BLaER1 treated with 17β-estradiol and CSF1 and Interleukin-3, amounts not matched to agents 10 nM and 100 nM (cell line): ENCODE measurements around the gene EHMT2.

ENCODE experiments used
- H3K27ac ChIP-seq, 11 experiments: shearing (Covaris generic); formaldehyde crosslinking; 2 replicates each; pipeline ENCODE4 v1.8.1; 2022
- H3K27me3 ChIP-seq, 11 experiments: shearing (Covaris generic); formaldehyde crosslinking; 2 replicates each; pipeline ENCODE4 v1.8.1; 2022
- H3K36me3 ChIP-seq, 11 experiments: shearing (Covaris generic); formaldehyde crosslinking; 2 replicates each; pipeline ENCODE4 v1.8.1; 2022
- H3K4me1 ChIP-seq, 10 experiments: shearing (Covaris generic); formaldehyde crosslinking; 2 replicates each; pipeline ENCODE4 v1.8.1; 2022
- H3K4me2 ChIP-seq, 11 experiments: shearing (Covaris generic); formaldehyde crosslinking; 2 replicates each; pipeline ENCODE4 v1.8.1; 2022
- H3K4me3 ChIP-seq, 10 experiments: shearing (Covaris generic); formaldehyde crosslinking; 2 replicates each; pipeline ENCODE4 v1.8.1; 2022
- H3K9ac ChIP-seq, 11 experiments: shearing (Covaris generic); formaldehyde crosslinking; 2 replicates each; pipeline ENCODE4 v1.8.1; 2022
- H3K9me3 ChIP-seq, 11 experiments: shearing (Covaris generic); formaldehyde crosslinking; replicated peaks in 1 of 11; 2 replicates each; pipeline ENCODE4 v1.8.1; 2022
- H4K20me1 ChIP-seq, 11 experiments: shearing (Covaris generic); formaldehyde crosslinking; 2 replicates each; pipeline ENCODE4 v1.8.1; 2022
- Cebpa-rat ChIP-seq, 11 experiments: shearing (Covaris generic); IDR thresholded peaks; 2 replicates each; pipeline ENCODE4 v1.8.1; 2022

Gene EHMT2

DNA sequence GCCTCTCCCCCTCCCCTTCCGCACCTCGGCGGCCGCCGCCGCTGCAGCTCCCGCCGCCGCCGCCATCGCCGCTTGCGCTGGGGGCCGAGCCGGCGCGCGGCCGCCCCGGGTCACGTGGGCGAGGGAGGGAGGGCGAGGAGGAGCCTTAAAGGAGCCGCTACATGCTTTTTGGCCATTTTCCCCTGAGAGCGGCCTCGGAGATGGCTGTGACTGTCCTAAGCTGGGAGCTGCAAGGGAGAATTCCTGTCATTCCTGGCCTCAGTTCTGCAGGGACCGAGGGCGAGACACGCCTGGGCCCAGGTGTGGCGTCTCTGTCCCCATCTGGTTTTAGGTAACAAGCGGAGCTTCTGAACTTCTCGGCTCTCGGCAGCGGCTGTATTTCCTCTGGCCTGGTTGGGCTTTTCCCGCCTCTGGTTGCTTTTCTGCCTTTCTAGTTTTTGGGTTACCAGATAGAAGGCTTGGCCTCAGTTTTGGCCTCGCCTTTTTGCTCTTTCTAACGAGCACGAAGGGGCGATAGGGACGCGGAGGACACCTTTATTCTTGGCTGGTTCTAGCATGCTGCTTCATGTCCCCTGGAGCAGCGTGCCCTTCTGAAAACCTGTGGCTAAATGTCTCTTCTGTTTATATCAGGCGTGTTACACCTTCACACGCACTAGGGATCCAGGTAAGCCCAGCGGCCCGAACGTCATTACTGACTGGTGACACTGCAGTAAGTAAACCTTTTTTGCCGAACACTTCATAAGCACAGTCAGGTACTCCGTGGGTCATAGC is at the start of gene EHMT2:
Gene EHMT2, minus strand, starts transcription at position 87 of the 771 bp plus-strand sequence. Its CDS starts 21 bp downstream, at position 66.
- H3K27me3 ChIP-seq: no peaks in the 10 kb centered on the region
- peak within 1 kb of the TSS; percentile 77 to 90 (median 85) for H3K9ac ChIP-seq
- no peaks in the 10 kb centered on the region for H3K9me3 ChIP-seq
- peaks cover 30 to 38% (median 35%) of the 10 kb centered on the region in 11 experiments for H3K36me3 ChIP-seq
- H3K27ac ChIP-seq: peak within 1 kb of the TSS; percentile 9 to 81 (median 76); a peak in 21 of 22 replicates
- peaks cover 50 to 68% (median 56%) of the 10 kb centered on the region in 10 experiments for H3K4me1 ChIP-seq
- H3K4me3 ChIP-seq: peak within 1 kb of the TSS; percentile 70 to 90 (median 82)
- H4K20me1 ChIP-seq: peaks cover 0 to 6% (median 0%) of the 10 kb centered on the region in 11 experiments; a peak in 3 of 22 replicates
- TF ChIP-seq Cebpa-rat (IDR thresholded peaks at IDR 0.05): no peak
- H3K4me2 ChIP-seq: peak within 1 kb of the TSS; percentile 80 to 98 (median 95)

GRCh38 chr6:31947070-31947675 is 49.7 kb upstream of the EHMT2 start:
- no peak overlapping the region for H3K27ac ChIP-seq
- peaks cover 11 to 25% (median 22%) of the 10 kb centered on the region in 11 experiments for H3K36me3 ChIP-seq
- peaks cover 0 to 3% (median 0%) of the 10 kb centered on the region in 11 experiments; a peak in 1 of 22 replicates for H4K20me1 ChIP-seq
- H3K27me3 ChIP-seq: no peaks in the 10 kb centered on the region
- no peak for TF ChIP-seq Cebpa-rat (IDR thresholded peaks at IDR 0.05)
- no peak overlapping the region for H3K9ac ChIP-seq
- 0 out of 22 replicates have a peak overlapping the region, but pooled peaks of 1 of the 11 experiments have one; percentile 82 for H3K4me2 ChIP-seq
- no peaks in the 10 kb centered on the region for H3K9me3 ChIP-seq
- H3K4me3 ChIP-seq: no peak overlapping the region
- H3K4me1 ChIP-seq: peaks cover 0 to 27% (median 11%) of the 10 kb centered on the region in 10 experiments; a peak in 10 of 20 replicates

- Histone ChIP-seq H3K36me3 (peaks cover 4 to 18% (median 15%) of the 10 kb centered on the region in 11 experiments), H3K27ac (peak overlapping the region in 1 of 11 experiments; percentile 6; a peak in 1 of 22 replicates), H3K4me3 (no peak overlapping the region), H3K9ac (no peak overlapping the region), H4K20me1 (no peaks in the 10 kb centered on the region), H3K4me2 (peak overlapping the region in 4 of 11 experiments; percentile 33 to 82 (median 73); a peak in 6 of 22 replicates), H3K4me1 (peaks cover 0 to 27% (median 11%) of the 10 kb centered on the region in 10 experiments; a peak in 12 of 20 replicates), H3K9me3 (no peaks in the 10 kb centered on the region), H3K27me3 (no peaks in the 10 kb centered on the region)
- no peak for TF ChIP-seq Cebpa-rat (IDR thresholded peaks at IDR 0.05)
Observed at GRCh38 chr6:31946370-31946885, 48.9 kb upstream of the EHMT2 start.

- peak within 1 kb of the TSS in 2 of 11 experiments; percentile 6 to 37; a peak in 3 of 22 replicates for H3K27ac ChIP-seq
- H3K4me2 ChIP-seq: peak within 1 kb of the TSS in 7 of 11 experiments; percentile 0 to 82 (median 56); a peak in 11 of 22 replicates
- no peaks in the 10 kb centered on the region for H3K9me3 ChIP-seq
- H4K20me1 ChIP-seq: no peaks in the 10 kb centered on the region
- H3K4me1 ChIP-seq: peaks cover 1 to 31% (median 14%) of the 10 kb centered on the region in 10 experiments; a peak in 19 of 20 replicates
- H3K36me3 ChIP-seq: peaks cover 0 to 11% (median 8%) of the 10 kb centered on the region in 11 experiments; a peak in 16 of 22 replicates
- no peak within 1 kb of the TSS for H3K4me3 ChIP-seq
- TF ChIP-seq Cebpa-rat (IDR thresholded peaks at IDR 0.05): no peak
- H3K9ac ChIP-seq: peak within 1 kb of the TSS in 1 of 11 experiments; percentile 12; a peak in 1 of 22 replicates
- no peaks in the 10 kb centered on the region for H3K27me3 ChIP-seq
Observed at GRCh38 chr6:31945507-31946369, 48.2 kb upstream of the EHMT2 start, which contains the start of gene CFB. Gene CFB, plus strand, starts transcription at chr6:31946095. Its CDS starts 127 bp downstream, at chr6:31946222.

- peak overlapping the region in 7 of 11 experiments; percentile 0 to 82 (median 56); a peak in 9 of 22 replicates for H3K4me2 ChIP-seq
- no peak overlapping the region for H3K27ac ChIP-seq
- H3K4me1 ChIP-seq: peaks cover 7 to 37% (median 20%) of the 10 kb centered on the region in 10 experiments
Observed at GRCh38 chr6:31945154-31945506, 47.6 kb upstream of the EHMT2 start.

GRCh38 chr6:31943742-31944141 is 46.2 kb upstream of the EHMT2 start:
- H3K27ac ChIP-seq: no peak overlapping the region
- TF ChIP-seq Cebpa-rat (IDR thresholded peaks at IDR 0.05): no peak
- H3K4me2 ChIP-seq: no peak overlapping the region
- no peaks in the 10 kb centered on the region for H3K36me3 ChIP-seq
- H3K9me3 ChIP-seq: no peaks in the 10 kb centered on the region
- peaks cover 14 to 34% (median 22%) of the 10 kb centered on the region in 10 experiments for H3K4me1 ChIP-seq
- H3K27me3 ChIP-seq: no peaks in the 10 kb centered on the region
- H4K20me1 ChIP-seq: no peaks in the 10 kb centered on the region
- no peak overlapping the region for H3K9ac ChIP-seq
- no peak overlapping the region for H3K4me3 ChIP-seq

More at GRCh38 chr6:31945154-31945506, 47.6 kb upstream of the EHMT2 start:
- H3K27me3 ChIP-seq: no peaks in the 10 kb centered on the region
- peak overlapping the region in 1 of 11 experiments; percentile 12; a peak in 1 of 22 replicates for H3K9ac ChIP-seq
- no peak for TF ChIP-seq Cebpa-rat (IDR thresholded peaks at IDR 0.05)
- no peaks in the 10 kb centered on the region for H4K20me1 ChIP-seq
- H3K9me3 ChIP-seq: no peaks in the 10 kb centered on the region
- peaks cover 0 to 5% (median 2%) of the 10 kb centered on the region in 11 experiments; a peak in 6 of 22 replicates for H3K36me3 ChIP-seq
- H3K4me3 ChIP-seq: no peak overlapping the region

- H3K4me2 ChIP-seq: peak overlapping the region in 8 of 11 experiments; percentile 31 to 76 (median 61); a peak in 16 of 22 replicates
- H3K4me1 ChIP-seq: peaks cover 4 to 32% (median 22%) of the 10 kb centered on the region in 10 experiments
- TF ChIP-seq Cebpa-rat (IDR thresholded peaks at IDR 0.05): no peak
- H3K27ac ChIP-seq: no peak overlapping the region; a peak in 1 of 22 replicates
- no peaks in the 10 kb centered on the region for H3K27me3 ChIP-seq
- H3K4me3 ChIP-seq: no peak overlapping the region
- H3K9ac ChIP-seq: peak overlapping the region in 3 of 11 experiments; percentile 1 to 29 (median 2); a peak in 5 of 22 replicates
- no peaks in the 10 kb centered on the region for H3K36me3 ChIP-seq
- H4K20me1 ChIP-seq: no peaks in the 10 kb centered on the region
- no peaks in the 10 kb centered on the region for H3K9me3 ChIP-seq
Observed at GRCh38 chr6:31940256-31940664, 42.8 kb upstream of the EHMT2 start.

- Histone ChIP-seq H4K20me1 (no peaks in the 10 kb centered on the region), H3K36me3 (no peaks in the 10 kb centered on the region), H3K4me1 (peaks cover 7 to 26% (median 17%) of the 10 kb centered on the region in 10 experiments; a peak in 17 of 20 replicates), H3K27ac (no peak overlapping the region), H3K9me3 (no peaks in the 10 kb centered on the region), H3K4me3 (no peak overlapping the region), H3K9ac (no peak overlapping the region), H3K4me2 (peak overlapping the region in 1 of 11 experiments; percentile 32; a peak in 2 of 22 replicates), H3K27me3 (no peaks in the 10 kb centered on the region)
- no peak for TF ChIP-seq Cebpa-rat (IDR thresholded peaks at IDR 0.05)
Observed at GRCh38 chr6:31935823-31936222, 38.3 kb upstream of the EHMT2 start.
